PFSK-1 (cell line): ENCODE measurements around the gene AHI1.

ENCODE experiments used
- POLR2AphosphoS5 ChIP-seq: IDR thresholded peaks from 2 replicates; pipeline ENCODE4 v1.6.1; 2012; ENCODE audit warnings: low read depth, mild to moderate bottlenecking, control low read depth, low read length, moderate library complexity
- TF ChIP-seq, protein P1 (sequence below), 2 experiments: IDR thresholded peaks; 2 replicates each; pipeline versions ENCODE4 v1.6.1 to v1.8.0; 2011 to 2012; ENCODE audit warnings: low read depth in 2 of 2, low read length in 2 of 2, control low read depth in 1 of 2, inconsistent platforms in 1 of 2, mild to moderate bottlenecking in 1 of 2, moderate library complexity in 1 of 2; ENCODE audit not compliant: insufficient read depth in 1 of 2

DNA sequence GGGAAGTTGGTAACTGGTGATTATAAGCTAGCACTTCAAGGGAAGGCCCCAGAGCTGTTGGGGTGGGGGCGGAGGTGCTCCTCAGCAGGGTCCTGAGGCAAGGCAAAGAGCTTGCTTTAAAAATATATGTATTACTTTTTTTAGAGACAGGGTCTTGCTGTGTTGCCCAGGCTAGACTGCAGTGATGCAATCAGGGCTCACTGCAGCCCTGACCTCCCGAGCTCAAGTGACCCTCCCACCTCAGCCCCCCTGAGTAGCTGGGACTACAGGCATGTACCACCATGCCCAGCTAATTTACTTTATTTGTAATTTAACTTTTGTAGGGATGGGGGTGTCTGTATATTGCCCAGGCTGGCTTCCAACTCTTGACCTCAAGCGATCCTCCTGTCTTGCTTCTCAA lies 229.3 kb downstream of the AHI1 start:
- no peak for TF ChIP-seq POLR2AphosphoS5
- TF ChIP-seq, protein P1, sequence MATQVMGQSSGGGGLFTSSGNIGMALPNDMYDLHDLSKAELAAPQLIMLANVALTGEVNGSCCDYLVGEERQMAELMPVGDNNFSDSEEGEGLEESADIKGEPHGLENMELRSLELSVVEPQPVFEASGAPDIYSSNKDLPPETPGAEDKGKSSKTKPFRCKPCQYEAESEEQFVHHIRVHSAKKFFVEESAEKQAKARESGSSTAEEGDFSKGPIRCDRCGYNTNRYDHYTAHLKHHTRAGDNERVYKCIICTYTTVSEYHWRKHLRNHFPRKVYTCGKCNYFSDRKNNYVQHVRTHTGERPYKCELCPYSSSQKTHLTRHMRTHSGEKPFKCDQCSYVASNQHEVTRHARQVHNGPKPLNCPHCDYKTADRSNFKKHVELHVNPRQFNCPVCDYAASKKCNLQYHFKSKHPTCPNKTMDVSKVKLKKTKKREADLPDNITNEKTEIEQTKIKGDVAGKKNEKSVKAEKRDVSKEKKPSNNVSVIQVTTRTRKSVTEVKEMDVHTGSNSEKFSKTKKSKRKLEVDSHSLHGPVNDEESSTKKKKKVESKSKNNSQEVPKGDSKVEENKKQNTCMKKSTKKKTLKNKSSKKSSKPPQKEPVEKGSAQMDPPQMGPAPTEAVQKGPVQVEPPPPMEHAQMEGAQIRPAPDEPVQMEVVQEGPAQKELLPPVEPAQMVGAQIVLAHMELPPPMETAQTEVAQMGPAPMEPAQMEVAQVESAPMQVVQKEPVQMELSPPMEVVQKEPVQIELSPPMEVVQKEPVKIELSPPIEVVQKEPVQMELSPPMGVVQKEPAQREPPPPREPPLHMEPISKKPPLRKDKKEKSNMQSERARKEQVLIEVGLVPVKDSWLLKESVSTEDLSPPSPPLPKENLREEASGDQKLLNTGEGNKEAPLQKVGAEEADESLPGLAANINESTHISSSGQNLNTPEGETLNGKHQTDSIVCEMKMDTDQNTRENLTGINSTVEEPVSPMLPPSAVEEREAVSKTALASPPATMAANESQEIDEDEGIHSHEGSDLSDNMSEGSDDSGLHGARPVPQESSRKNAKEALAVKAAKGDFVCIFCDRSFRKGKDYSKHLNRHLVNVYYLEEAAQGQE (IDR thresholded peaks at IDR 0.05; ENCODE audit: insufficient read depth in 1 of 2, low read depth in 2 of 2, low read length in 2 of 2) = no peak
